Small intestine (tissue), 7 donors: ENCODE results near the gene CTPS1. TPM values are rescaled to one million over a fixed set of nuclear protein-coding genes. Genes with fewer than 3 reads are reported as not detected.

Experiments used
- DNase-seq, 2 donors: peaks; one replicate each; pipeline versions ENCODE4 v3.0.0 to v3.0.0-alpha.2; 2013
- FAIRE-seq: peaks from 2 replicates; lab custom pipeline; 2012; peaks lifted over from hg19 to GRCh38; lab: Jason Lieb, UNC
- H3K27ac ChIP-seq, 3 donors: one replicate each; pipeline ENCODE4 v1.5.1; 2013; ENCODE audit warnings: low read length in 2 of 3, mild to moderate bottlenecking in 2 of 3, control low read depth in 1 of 3, inconsistent platforms in 1 of 3, low read depth in 1 of 3, moderate library complexity in 1 of 3
- H3K27me3 ChIP-seq, 3 donors: one replicate each; pipeline ENCODE4 v1.6.1; 2013; ENCODE audit warnings: low read length in 3 of 3, inconsistent platforms in 1 of 3; ENCODE audit not compliant: control insufficient read depth in 3 of 3, insufficient read depth in 3 of 3
- H3K36me3 ChIP-seq, 3 donors: one replicate each; pipeline ENCODE4 v1.6.1; 2013; ENCODE audit warnings: low read length in 3 of 3, inconsistent platforms in 1 of 3, low read depth in 1 of 3, mild to moderate bottlenecking in 1 of 3, moderate library complexity in 1 of 3; ENCODE audit not compliant: control insufficient read depth in 3 of 3, insufficient read depth in 2 of 3
- H3K4me1 ChIP-seq, 3 donors: one replicate each; pipeline ENCODE4 v1.6.1; 2013; ENCODE audit warnings: low read length in 2 of 3, inconsistent platforms in 1 of 3, low read depth in 1 of 3, mild to moderate bottlenecking in 1 of 3, moderate library complexity in 1 of 3; ENCODE audit not compliant: control insufficient read depth in 3 of 3, insufficient read depth in 2 of 3
- H3K4me3 ChIP-seq, 3 donors: one replicate each; pipeline ENCODE4 v1.5.1; 2013; ENCODE audit warnings: low read length in 3 of 3, control low read depth in 1 of 3, inconsistent platforms in 1 of 3, low read depth in 1 of 3, mild to moderate bottlenecking in 1 of 3, moderate library complexity in 1 of 3
- H3K9me3 ChIP-seq, 2 donors: one replicate each; pipeline ENCODE4 v1.6.1; 2013; ENCODE audit warnings: low read depth in 1 of 2, low read length in 1 of 2; ENCODE audit not compliant: control insufficient read depth in 2 of 2, insufficient read depth in 1 of 2
- WGBS, 3 donors: extraction: QIAGEN DNeasy Blood & Tissue Kit; methylation state at CpG; one replicate each; pipeline ENCODE4 v1.1.7; 2013; 5-methylcytosine and 5-hydroxymethylcytosine counted together
- polyA plus RNA-seq, 4 donors: library from polyadenylated mRNA; stranded (reverse) in 3 of 4; unstranded in 1 of 4; fragments of 200-250 nt in 3 of 4; fragments of 120-200 nt in 1 of 4; gene quantifications; one replicate each; pipeline versions ENCODE4 v1.2.1 to v1.2.3, GENCODE V29; 2013
- donor health status: healthy with polysubstance abuse.
- donor health status: control.
- donor health status: control.
- donor health status: Bipolar disorder and iron deficiency.
- donor health status: healthy.

The CTPS1 gene
- polyA plus RNA-seq, 4 donors: 3.8 to 24.8 (median 11.0) TPM

DNA sequence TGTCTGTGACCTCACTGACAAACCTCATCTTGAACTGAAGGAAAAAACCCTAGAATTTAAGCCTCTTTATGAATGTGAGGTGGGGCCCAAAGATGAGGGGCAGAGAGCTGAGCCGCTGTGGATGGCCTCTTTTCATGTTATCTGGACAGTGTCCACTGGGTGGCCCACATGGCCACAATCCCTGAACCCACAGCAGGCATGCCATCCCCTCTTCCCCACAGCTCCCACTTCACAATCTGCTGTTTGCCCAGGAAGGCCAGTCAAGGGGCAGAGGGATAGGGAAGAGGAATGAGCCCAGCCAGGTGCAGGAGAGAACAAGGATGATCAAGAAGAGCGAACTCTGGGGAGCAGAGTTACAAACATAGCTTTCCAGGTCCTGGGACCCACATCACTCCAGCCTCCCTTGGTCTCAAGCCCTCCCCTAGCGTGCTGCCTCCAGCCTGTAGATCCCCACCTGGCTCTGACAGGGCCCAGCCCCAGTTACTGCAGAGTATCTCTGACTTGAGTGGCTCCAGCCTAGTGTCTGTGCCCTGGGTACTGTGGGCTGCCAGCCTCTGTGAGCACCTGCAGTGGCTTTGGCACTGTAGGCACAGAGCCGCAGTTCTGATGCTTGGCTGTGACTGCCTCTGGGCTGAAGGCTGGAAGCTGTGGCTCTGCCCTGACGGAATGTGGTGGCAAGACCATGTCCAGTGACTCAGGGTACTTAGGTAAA lies 43.9 kb downstream of the CTPS1 start:
- no peak overlapping the region for H3K27ac ChIP-seq
- H3K4me3 ChIP-seq: no peak overlapping the region
- H3K9me3 ChIP-seq: no peaks in the 10 kb centered on the region
- H3K27me3 ChIP-seq: no peaks in the 10 kb centered on the region
- peaks cover 0 to 9% (median 0%) of the 10 kb centered on the region in 3 donors for H3K4me1 ChIP-seq
- FAIRE-seq (no peak), DNase-seq (no peak)
- 92 to 96% (median 93%) methylated on average over 5 of the region's 5 CpGs for WGBS, 3 donors
- peaks cover 0 to 75% (median 3%) of the 10 kb centered on the region in 3 donors for H3K36me3 ChIP-seq

DNA sequence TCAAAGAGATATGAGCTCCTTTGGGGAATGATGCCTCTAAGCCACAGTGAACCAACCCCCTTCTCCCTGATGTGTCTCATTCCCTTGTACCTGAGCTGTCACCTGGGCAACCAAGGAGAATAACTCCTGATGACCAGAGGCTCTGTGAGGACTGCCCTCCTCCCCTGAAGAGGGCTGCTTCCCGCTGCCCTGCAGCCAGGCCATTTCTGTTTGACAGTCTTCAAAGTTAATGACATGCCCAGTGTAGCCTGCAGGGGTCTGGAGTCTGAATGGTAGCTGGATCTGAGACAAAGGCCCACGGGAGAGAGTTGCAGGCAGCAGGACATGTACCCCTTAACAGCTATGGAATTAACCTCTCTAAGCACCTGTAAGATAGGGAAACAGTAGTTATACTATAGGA lies 45.5 kb downstream of the CTPS1 start:
- Histone ChIP-seq H3K27me3 (no peaks in the 10 kb centered on the region), H3K36me3 (peaks cover 0 to 76% (median 3%) of the 10 kb centered on the region in 3 donors), H3K4me1 (peaks cover 0 to 9% (median 0%) of the 10 kb centered on the region in 3 donors), H3K9me3 (no peaks in the 10 kb centered on the region), H3K27ac (no peak overlapping the region), H3K4me3 (no peak overlapping the region)
- DNase-seq (no peak), FAIRE-seq (no peak)
- WGBS, 3 donors: 73 to 82% (median 81%) methylated on average over 2 of the region's 2 CpGs

DNA sequence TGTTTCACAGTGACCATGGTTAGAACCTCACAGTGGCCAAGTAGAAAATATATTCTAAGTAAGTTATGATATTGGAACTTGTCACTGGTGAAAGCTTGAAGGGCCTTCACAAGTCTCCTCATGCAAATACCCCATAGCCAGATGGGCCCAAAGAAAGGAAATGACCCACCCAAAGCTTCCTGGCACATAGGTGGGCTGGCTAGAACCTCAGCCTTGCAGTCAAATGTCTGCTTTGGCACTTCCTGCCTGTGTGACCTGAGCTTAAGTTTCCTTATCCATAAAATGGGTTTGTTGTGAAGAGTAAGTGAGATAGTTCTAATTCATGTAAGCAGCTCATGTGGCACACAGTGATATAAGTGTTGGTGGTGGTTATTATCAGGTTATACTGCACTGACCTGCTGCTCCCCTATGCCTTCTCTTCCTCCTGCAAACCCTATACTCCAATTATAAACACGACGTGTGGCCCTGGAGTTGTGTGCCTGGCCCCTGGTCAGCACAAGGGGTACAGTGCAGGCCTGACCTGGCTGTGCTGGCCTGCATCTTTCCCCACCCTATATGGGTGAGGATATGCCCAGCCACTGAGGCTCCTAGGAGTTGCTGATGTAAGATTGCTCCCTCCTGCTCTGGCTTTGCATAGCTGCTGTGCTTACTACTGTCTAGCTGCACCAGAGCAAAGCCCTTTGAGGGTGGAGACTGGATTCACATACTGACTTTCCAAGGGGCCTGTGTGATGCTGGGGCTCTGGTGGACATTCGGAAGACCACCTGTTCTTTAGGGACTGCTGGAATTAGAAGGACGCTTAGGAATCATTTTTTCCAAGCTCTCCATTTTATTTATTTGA lies 46.7 kb downstream of the CTPS1 start:
- FAIRE-seq: no peak
- 94 to 97% (median 97%) methylated on average over 4 of the region's 4 CpGs for WGBS, 3 donors
- no peaks in the 10 kb centered on the region for H3K9me3 ChIP-seq
- no peak for DNase-seq
- H3K4me1 ChIP-seq: peaks cover 0 to 3% (median 0%) of the 10 kb centered on the region in 3 donors
- peaks cover 0 to 70% (median 3%) of the 10 kb centered on the region in 3 donors for H3K36me3 ChIP-seq
- H3K27ac ChIP-seq: no peak overlapping the region
- H3K4me3 ChIP-seq: no peak overlapping the region
- H3K27me3 ChIP-seq: no peaks in the 10 kb centered on the region

DNA sequence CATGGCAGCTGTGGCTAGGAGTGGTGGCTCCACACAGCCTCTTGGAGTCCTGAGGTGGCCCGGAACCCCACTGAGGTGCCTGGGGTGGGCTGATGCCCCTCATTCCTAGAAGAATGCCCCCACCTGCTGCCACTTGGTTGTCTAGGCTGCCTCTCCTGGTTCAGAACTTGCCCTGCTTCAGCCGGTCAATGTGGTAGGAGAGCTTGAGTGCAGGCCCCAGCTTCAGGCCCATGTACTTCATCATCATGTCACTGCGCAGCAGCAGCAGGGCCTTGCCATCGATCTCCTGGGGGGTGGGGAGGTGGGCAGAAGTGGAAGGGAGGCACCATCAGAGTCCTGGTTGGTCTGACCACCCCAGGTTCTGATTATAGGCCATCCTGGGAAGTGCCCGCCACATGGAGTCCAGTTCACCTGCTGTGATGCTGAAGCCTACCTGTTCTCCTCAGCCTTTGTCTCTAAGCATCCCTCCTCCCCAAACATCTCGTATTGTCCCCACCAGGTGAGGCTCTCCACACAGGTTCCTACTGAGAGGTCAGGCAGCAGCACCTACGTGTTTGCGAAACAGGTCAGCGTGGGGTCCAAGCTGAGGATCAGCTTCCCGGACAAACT lies 48.6 kb downstream of the CTPS1 start:
- DNase-seq: no peak
- no peaks in the 10 kb centered on the region for H3K4me1 ChIP-seq
- no peaks in the 10 kb centered on the region for H3K9me3 ChIP-seq
- no peak overlapping the region for H3K27ac ChIP-seq
- peaks cover 3 to 70% (median 5%) of the 10 kb centered on the region in 3 donors for H3K36me3 ChIP-seq
- H3K27me3 ChIP-seq: no peaks in the 10 kb centered on the region
- FAIRE-seq: no peak
- 96% methylated on average over 10 of the region's 10 CpGs for WGBS, 3 donors
- H3K4me3 ChIP-seq: no peak overlapping the region

DNA sequence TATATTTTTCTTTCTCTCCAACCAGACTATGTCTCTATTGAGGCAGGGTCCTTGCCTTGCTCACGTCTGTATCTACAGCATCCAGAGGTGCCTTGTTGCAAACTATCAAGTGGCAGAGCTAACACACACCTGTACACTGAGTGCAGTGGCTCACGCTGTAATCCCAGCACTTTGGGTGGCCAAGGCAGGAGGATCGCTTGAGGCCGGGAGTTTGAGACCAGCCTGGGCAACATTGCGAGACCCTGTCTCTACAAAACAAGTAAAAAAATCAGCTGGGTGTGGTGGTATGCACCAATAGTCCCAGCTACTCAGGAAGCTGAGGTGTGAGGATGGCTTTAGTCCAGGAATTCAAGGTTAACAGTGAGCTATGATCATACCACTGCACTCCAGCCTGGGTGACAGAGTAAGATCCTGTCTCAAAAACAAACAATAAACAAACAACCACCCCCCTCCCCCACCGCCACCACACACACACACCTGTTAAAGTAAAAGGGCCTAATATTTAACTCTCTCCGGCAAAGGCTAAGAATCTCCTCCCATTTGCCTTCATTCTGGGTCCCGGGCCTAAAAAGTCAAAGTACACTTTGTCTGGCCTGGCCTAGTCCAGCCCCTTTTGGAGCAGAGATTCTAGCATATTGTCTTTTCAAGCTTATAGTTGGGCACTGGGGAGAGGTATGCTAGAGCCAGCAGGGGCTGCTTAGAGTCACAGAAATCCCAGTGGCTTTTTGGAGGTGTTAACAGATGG lies 51.5 kb downstream of the CTPS1 start:
- Histone ChIP-seq H3K4me1 (no peaks in the 10 kb centered on the region), H3K27ac (no peak overlapping the region), H3K36me3 (peaks cover 0 to 64% (median 14%) of the 10 kb centered on the region in 3 donors), H3K27me3 (no peaks in the 10 kb centered on the region), H3K9me3 (no peaks in the 10 kb centered on the region), H3K4me3 (no peak overlapping the region)
- 74 to 86% (median 76%) methylated on average over 8 of the region's 8 CpGs for WGBS, 3 donors
- FAIRE-seq (no peak), DNase-seq (no peak)

DNA sequence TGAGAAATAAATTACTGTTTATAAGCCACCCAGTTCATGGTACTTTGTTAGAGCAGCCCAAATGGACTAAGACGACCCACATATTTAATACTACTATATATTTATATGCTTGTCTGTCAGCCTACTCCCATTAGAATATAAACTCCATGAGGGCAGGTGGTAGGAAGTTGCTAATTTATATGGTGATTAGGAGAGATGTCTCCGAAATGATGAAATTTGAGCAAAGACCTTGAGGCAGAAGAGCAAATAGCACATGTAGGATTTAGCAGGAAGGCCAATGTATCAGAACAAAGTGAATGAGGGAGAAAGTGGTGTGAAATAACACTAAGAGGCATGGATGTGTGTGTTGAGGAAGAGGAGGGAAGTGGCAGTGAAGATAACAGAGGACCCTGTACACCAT lies 52.7 kb downstream of the CTPS1 start:
- H3K4me1 ChIP-seq: no peaks in the 10 kb centered on the region
- H3K27me3 ChIP-seq: no peaks in the 10 kb centered on the region
- H3K4me3 ChIP-seq: no peak overlapping the region
- DNase-seq (no peak), FAIRE-seq (no peak)
- peaks cover 2 to 55% (median 14%) of the 10 kb centered on the region in 3 donors for H3K36me3 ChIP-seq
- WGBS, 3 donors: 66 to 94% (median 69%) methylated on average over 2 of the region's 2 CpGs
- H3K9me3 ChIP-seq: no peaks in the 10 kb centered on the region
- H3K27ac ChIP-seq: no peak overlapping the region

DNA sequence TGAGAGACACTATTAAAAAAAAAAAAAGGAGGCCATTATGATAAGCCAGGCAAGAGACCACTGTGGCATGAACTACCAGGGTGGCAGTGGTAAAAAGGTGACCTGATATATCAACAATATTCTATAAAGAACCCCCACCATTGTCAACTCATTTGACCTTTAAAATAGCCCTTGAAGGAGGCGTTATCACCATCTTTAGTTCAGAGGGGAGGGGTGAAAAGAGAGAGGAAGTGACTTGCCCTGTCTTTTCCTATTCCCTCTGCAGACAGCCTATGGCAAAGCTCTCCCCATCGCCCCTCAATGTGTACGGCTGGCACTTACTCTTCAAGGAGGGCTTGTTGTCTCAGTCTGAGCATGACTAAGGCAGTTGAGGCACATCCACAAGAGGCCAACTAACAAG lies 53.8 kb downstream of the CTPS1 start:
- WGBS, 3 donors: 87 to 96% (median 94%) methylated on average over 3 of the region's 3 CpGs
- no peak overlapping the region for H3K27ac ChIP-seq
- no peak overlapping the region for H3K4me3 ChIP-seq
- peaks cover 3 to 51% (median 14%) of the 10 kb centered on the region in 3 donors for H3K36me3 ChIP-seq
- H3K9me3 ChIP-seq: no peaks in the 10 kb centered on the region
- FAIRE-seq (no peak), DNase-seq (no peak)
- H3K27me3 ChIP-seq: no peaks in the 10 kb centered on the region
- no peaks in the 10 kb centered on the region for H3K4me1 ChIP-seq
